OCI-LY1 (cell line): Measurements from ENCODE around the gene LEKR1.
A peak's percentile ranks its signal among the peaks of the same experiment; 100 is the strongest.

Experiments used
- H2AFZ ChIP-seq: fragments of 200-600 bp; sonication (generic), shearing (Covaris generic); 2 replicates; pipeline ENCODE4 v1.6.0; 2014; ENCODE audit warnings: antibody characterized with exemption, mild to moderate bottlenecking, low read length
- H3F3A ChIP-seq: fragments of 200-600 bp; sonication (generic), shearing (Covaris generic); 2 replicates; pipeline ENCODE4 v1.6.0; 2014; ENCODE audit warnings: mild to moderate bottlenecking, antibody characterized with exemption, low read length, moderate library complexity; ENCODE audit not compliant: insufficient read depth
- H3K27ac ChIP-seq: fragments of 200-600 bp; sonication (generic); 2 replicates; pipeline ENCODE4 v1.5.1; 2014; ENCODE audit warnings: low read length, mixed run types, mild to moderate bottlenecking, low read depth; ENCODE audit not compliant: poor library complexity, severe bottlenecking
- H3K27me3 ChIP-seq: fragments of 200-600 bp; sonication (generic); 2 replicates; pipeline ENCODE4 v1.6.0; 2014; ENCODE audit warnings: antibody characterized with exemption, mild to moderate bottlenecking, low read length, moderate library complexity; ENCODE audit not compliant: insufficient read depth
- H3K36me3 ChIP-seq: fragments of 200-600 bp; sonication (generic); 2 replicates; pipeline ENCODE4 v1.6.1; 2014; ENCODE audit warnings: mild to moderate bottlenecking, antibody characterized with exemption, low read length, moderate library complexity, mixed read lengths; ENCODE audit not compliant: insufficient read depth
- H3K4me1 ChIP-seq: fragments of 200-600 bp; sonication (generic); 2 replicates; pipeline ENCODE4 v1.5.1; 2014; ENCODE audit warnings: mild to moderate bottlenecking, low read length, moderate library complexity; ENCODE audit not compliant: insufficient read depth, severe bottlenecking
- H3K4me2 ChIP-seq: fragments of 200-600 bp; sonication (generic), shearing (Covaris generic); 2 replicates; pipeline ENCODE4 v1.6.1; 2014; ENCODE audit warnings: low read length
- H3K4me3 ChIP-seq: fragments of 200-600 bp; sonication (generic); 2 replicates; pipeline ENCODE4 v1.5.1; 2014; ENCODE audit warnings: low read length, low read depth, mild to moderate bottlenecking, mixed read lengths; ENCODE audit not compliant: poor library complexity, severe bottlenecking
- H3K79me2 ChIP-seq: fragments of 200-600 bp; shearing (Covaris generic); 2 replicates; pipeline ENCODE4 v1.6.1; 2016; ENCODE audit warnings: mixed run types, low read length, mixed read lengths; ENCODE audit not compliant: insufficient read depth
- H3K9ac ChIP-seq: fragments of 200-600 bp; sonication (generic), shearing (Covaris generic); 2 replicates; pipeline ENCODE4 v1.6.1; 2014; ENCODE audit warnings: mild to moderate bottlenecking, low read length, mixed read lengths
- H3K9me2 ChIP-seq: fragments of 200-600 bp; sonication (generic), shearing (Covaris generic); 2 replicates; pipeline ENCODE4 v1.6.1; 2014; ENCODE audit warnings: low read depth, mild to moderate bottlenecking, low read length, mixed read lengths
- H3K9me3 ChIP-seq: fragments of 200-600 bp; shearing (Covaris generic); 2 replicates; pipeline ENCODE4 v1.6.1; 2014; ENCODE audit warnings: low read length, mixed read lengths
- H4K20me1 ChIP-seq: fragments of 200-600 bp; sonication (generic), shearing (Covaris generic); 2 replicates; pipeline ENCODE4 v1.6.0; 2016; ENCODE audit warnings: mild to moderate bottlenecking, low read length; ENCODE audit not compliant: insufficient read depth
- CTCF ChIP-seq: fragments of 200-600 bp; sonication (generic), shearing (Covaris generic); IDR thresholded peaks from 2 replicates; pipeline ENCODE4 v1.5.1; 2017; ENCODE audit warnings: mild to moderate bottlenecking, antibody characterized with exemption, low read length, moderate library complexity, mixed read lengths
- EZH2 ChIP-seq: fragments of 200-600 bp; sonication (generic), shearing (Covaris generic); IDR thresholded peaks from 2 replicates; pipeline ENCODE4 v1.8.0; 2017; ENCODE audit warnings: borderline replicate concordance, mixed run types, mild to moderate bottlenecking, antibody characterized with exemption, low read length, moderate library complexity, mixed read lengths

Gene LEKR1

GRCh38 chr3:157059181-157059580, 233.0 kb downstream of the LEKR1 start:
- Histone ChIP-seq H3K79me2 (no peaks in the 10 kb centered on the region), H3K9me2 (no peaks in the 10 kb centered on the region), H3K9me3 (no peaks in the 10 kb centered on the region), H3K9ac (no peak overlapping the region), H3K36me3 (no peaks in the 10 kb centered on the region), H3K4me2 (no peak overlapping the region), H4K20me1 (no peaks in the 10 kb centered on the region), H3K27ac (no peak overlapping the region), H3F3A (no peaks in the 10 kb centered on the region), H3K27me3 (no peaks in the 10 kb centered on the region), H3K4me1 (peaks cover 6% of the 10 kb centered on the region), H3K4me3 (no peak overlapping the region), H2AFZ (0 out of 2 replicates have a peak overlapping the region, but pooled peaks have one; percentile 4)
- TF ChIP-seq EZH2 (no peak), CTCF (no peak)

DNA sequence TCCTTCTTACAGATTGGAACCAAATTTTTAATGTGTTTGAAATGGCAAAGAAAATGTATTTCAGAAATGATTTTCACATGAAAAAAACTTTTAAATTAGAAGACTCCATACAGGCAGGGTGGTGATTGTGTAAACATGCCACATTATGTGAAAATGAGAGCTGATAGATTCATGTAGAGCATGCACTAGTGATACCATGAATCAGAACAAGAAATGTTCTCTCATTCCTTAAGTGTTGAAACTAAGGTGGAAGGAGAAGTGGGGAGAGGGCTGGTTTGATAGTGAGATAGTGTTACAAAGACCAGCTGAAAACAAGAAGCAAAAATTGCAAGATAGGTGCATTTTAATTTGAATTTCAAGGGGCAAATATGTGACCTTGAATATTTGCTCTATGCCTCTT, 233.5 kb downstream of the LEKR1 start:
- Histone ChIP-seq H3K27me3 (no peaks in the 10 kb centered on the region), H3F3A (no peaks in the 10 kb centered on the region), H3K9ac (no peak overlapping the region), H3K4me2 (no peak overlapping the region), H3K9me2 (no peaks in the 10 kb centered on the region), H3K4me3 (no peak overlapping the region), H3K79me2 (no peaks in the 10 kb centered on the region), H2AFZ (no peak overlapping the region), H4K20me1 (no peaks in the 10 kb centered on the region), H3K9me3 (no peaks in the 10 kb centered on the region), H3K4me1 (peaks cover 11% of the 10 kb centered on the region), H3K36me3 (no peaks in the 10 kb centered on the region), H3K27ac (no peak overlapping the region)
- TF ChIP-seq EZH2, result no peak
- TF ChIP-seq CTCF, result no peak

- Histone ChIP-seq H2AFZ (no peak overlapping the region), H3K36me3 (no peaks in the 10 kb centered on the region), H3K9me2 (no peaks in the 10 kb centered on the region), H3F3A (no peaks in the 10 kb centered on the region), H3K27me3 (no peaks in the 10 kb centered on the region), H3K27ac (no peak overlapping the region), H3K4me3 (no peak overlapping the region), H3K4me2 (no peak overlapping the region), H3K4me1 (peaks cover 27% of the 10 kb centered on the region), H3K9ac (no peak overlapping the region), H3K9me3 (no peaks in the 10 kb centered on the region), H4K20me1 (no peaks in the 10 kb centered on the region), H3K79me2 (no peaks in the 10 kb centered on the region)
- TF ChIP-seq EZH2, result no peak
- TF ChIP-seq CTCF, result no peak
Observed at GRCh38 chr3:157061265-157061664, 235.1 kb downstream of the LEKR1 start.
